Upper lobe of right lung (tissue), 1 donor: ENCODE data around the gene RAPH1. TPM values are rescaled to one million over a fixed set of nuclear protein-coding genes. Genes with fewer than 3 reads are reported as not detected.

ENCODE experiments used
- ATAC-seq: fragments of 200-7000 bp; cut with Tn5 transposase; one replicate; pipeline ENCODE4 v1.9.1; 2020; ENCODE audit warnings: mild to moderate bottlenecking, moderate library complexity
- DNase-seq: peaks from one replicate; pipeline ENCODE4 v3.0.0-alpha.2; 2020
- H3K27ac ChIP-seq: fragments of 200-600 bp; one replicate; pipeline ENCODE4 v1.8.0; 2022
- H3K27me3 ChIP-seq: fragments of 200-600 bp; one replicate; pipeline ENCODE4 v1.8.0; 2022; ENCODE audit warnings: mild to moderate bottlenecking
- H3K36me3 ChIP-seq: fragments of 200-600 bp; one replicate; pipeline ENCODE4 v1.8.0; 2022
- H3K4me1 ChIP-seq: fragments of 200-600 bp; one replicate; pipeline ENCODE4 v1.8.0; 2022
- H3K4me3 ChIP-seq: fragments of 200-600 bp; one replicate; pipeline ENCODE4 v1.8.0; 2022; ENCODE audit warnings: mild to moderate bottlenecking
- H3K9me3 ChIP-seq: fragments of 200-600 bp; one replicate; pipeline ENCODE4 v1.8.0; 2022
- intact Hi-C: fragments of 100-400 bp; cut with DNase I; formaldehyde crosslinking; loops from one replicate; pipeline ENCODE4 v1.11.0; 2022
- total RNA-seq: library from RNA; stranded (reverse); fragmentation: NEBNext Ultra II Directional; extraction: Animal tissue kit (Norgen Biotek cat#: 25700); gene quantifications from one replicate; pipeline ENCODE4 v1.2.1, GENCODE V29; 2021
- TF ChIP-seq, protein P1 (sequence below): fragments of 200-600 bp; IDR thresholded peaks from one replicate; pipeline ENCODE4 v1.8.0; 2022; ENCODE audit warnings: antibody characterized with exemption
- donor health status: DM: no; HTN: yes; CAD: no; lungs with severe emphysema.

Gene RAPH1
- total RNA-seq, 1 donor from 2014 or later, result 93.4 TPM

DNA sequence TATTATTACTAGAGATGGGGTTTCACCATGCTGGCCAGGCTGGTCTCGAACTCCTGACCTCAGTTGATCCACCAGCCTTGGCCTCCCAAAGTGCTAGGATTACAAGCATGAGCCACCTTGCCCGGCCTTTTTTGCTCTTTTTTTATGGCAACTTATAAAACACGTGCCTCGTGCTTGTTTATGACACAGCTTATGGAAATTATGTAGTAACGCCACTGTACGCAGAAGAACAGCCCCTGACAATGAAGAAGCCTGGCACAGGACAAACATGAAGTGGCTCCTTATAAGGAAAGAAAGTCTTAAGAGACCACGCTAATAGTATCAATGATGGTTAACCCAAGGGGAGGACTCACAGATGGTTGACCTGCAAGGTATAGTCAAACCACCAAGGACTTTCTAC is 37.2 kb upstream of the RAPH1 start:
- Histone ChIP-seq H3K9me3 (no peaks in the 10 kb centered on the region), H3K4me1 (no peaks in the 10 kb centered on the region), H3K27ac (no peak overlapping the region), H3K36me3 (no peaks in the 10 kb centered on the region), H3K4me3 (no peak overlapping the region), H3K27me3 (no peaks in the 10 kb centered on the region)
- intact Hi-C loops, result no loop called here
- ATAC-seq (no peak), DNase-seq (no peak)
- TF ChIP-seq, protein P1, sequence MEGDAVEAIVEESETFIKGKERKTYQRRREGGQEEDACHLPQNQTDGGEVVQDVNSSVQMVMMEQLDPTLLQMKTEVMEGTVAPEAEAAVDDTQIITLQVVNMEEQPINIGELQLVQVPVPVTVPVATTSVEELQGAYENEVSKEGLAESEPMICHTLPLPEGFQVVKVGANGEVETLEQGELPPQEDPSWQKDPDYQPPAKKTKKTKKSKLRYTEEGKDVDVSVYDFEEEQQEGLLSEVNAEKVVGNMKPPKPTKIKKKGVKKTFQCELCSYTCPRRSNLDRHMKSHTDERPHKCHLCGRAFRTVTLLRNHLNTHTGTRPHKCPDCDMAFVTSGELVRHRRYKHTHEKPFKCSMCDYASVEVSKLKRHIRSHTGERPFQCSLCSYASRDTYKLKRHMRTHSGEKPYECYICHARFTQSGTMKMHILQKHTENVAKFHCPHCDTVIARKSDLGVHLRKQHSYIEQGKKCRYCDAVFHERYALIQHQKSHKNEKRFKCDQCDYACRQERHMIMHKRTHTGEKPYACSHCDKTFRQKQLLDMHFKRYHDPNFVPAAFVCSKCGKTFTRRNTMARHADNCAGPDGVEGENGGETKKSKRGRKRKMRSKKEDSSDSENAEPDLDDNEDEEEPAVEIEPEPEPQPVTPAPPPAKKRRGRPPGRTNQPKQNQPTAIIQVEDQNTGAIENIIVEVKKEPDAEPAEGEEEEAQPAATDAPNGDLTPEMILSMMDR, result no peak

DNA sequence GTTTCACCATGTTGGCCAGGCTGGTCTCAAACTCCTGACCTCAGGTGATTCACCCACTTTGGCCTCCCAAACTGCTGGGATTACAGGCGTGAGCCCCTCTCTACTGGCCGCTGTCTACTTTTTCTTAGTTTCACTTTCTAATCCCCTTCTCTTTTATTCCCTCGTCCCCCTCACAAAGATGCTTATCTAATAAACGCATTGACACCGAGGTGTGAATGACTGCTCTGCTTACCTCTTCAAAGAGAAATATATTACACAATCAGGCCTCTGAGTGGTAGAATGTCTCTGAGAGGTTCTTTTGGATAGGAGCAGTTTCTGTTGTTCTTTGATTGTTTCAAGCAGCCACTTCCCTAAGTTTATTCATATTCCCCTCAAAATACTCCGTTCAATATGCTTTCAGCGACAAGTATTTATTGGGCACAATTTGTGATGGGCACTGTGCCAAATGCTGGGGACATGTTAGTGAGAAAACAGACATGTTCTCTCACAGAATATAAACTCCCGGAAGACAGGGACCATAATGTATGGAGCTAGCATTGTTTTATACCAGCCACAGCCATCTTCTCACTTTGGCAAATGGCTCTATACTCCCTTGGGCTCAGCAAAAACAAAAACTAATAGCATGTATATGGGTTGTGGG is 34.7 kb upstream of the RAPH1 start:
- H3K27ac ChIP-seq, result no peak overlapping the region
- DNase-seq (no peak), ATAC-seq (peak; percentile 31)
- intact Hi-C loops, result no loop called here
- TF ChIP-seq, protein P1, result no peak
- no peaks in the 10 kb centered on the region for H3K4me1 ChIP-seq
- no peak overlapping the region for H3K4me3 ChIP-seq
- H3K36me3 ChIP-seq, result no peaks in the 10 kb centered on the region
- no peaks in the 10 kb centered on the region for H3K27me3 ChIP-seq
- no peaks in the 10 kb centered on the region for H3K9me3 ChIP-seq

DNA sequence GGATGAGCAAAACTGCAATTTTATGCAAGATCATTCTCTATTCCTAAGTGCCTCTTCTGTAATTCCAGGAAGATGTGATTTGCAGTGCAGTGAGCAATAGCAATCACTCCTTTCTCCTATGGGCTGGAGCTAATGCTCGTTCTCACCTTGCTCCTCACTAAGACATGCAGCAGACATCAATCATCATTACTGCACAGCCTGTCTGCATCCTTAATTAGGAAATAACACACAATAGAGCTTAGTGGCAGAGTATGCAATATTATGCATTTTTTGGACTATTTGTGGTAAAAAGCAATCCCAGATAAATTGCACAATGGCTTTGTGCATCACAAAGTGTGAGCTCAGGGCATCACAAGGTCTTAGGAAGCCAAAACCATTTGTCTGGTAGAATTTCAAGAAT is 32.6 kb upstream of the RAPH1 start:
- Histone ChIP-seq H3K4me1 (peaks cover 4% of the 10 kb centered on the region), H3K36me3 (no peaks in the 10 kb centered on the region), H3K27me3 (no peaks in the 10 kb centered on the region), H3K4me3 (no peak overlapping the region), H3K27ac (no peak overlapping the region), H3K9me3 (no peaks in the 10 kb centered on the region)
- TF ChIP-seq, protein P1, result no peak
- intact Hi-C loops, result no loop called here
- DNase-seq (no peak), ATAC-seq (no peak)

DNA sequence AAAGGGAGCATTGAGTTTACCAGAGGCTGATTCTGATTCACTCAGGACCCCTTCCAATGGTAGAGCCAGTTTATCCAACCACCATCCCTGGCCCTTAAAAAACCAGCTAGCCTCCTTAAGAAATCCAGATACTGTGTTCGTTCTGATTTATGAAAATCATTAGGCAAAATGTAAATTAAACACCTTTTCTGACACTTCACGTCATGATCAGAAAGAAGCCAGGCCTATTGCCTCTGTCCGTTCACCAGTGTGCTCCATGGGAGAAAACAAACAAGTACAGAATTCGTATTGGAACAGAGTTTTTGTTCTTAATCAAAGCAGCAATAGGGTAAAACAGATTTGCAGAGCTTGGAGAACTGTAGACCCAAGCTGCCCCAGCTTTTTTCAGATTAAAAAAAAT is 31.1 kb upstream of the RAPH1 start:
- Histone ChIP-seq H3K4me1 (peaks cover 4% of the 10 kb centered on the region), H3K27ac (no peak overlapping the region), H3K9me3 (no peaks in the 10 kb centered on the region), H3K27me3 (no peaks in the 10 kb centered on the region), H3K4me3 (no peak overlapping the region), H3K36me3 (no peaks in the 10 kb centered on the region)
- ATAC-seq (no peak), DNase-seq (no peak)
- intact Hi-C loops, result no loop called here
- TF ChIP-seq, protein P1, result no peak

DNA sequence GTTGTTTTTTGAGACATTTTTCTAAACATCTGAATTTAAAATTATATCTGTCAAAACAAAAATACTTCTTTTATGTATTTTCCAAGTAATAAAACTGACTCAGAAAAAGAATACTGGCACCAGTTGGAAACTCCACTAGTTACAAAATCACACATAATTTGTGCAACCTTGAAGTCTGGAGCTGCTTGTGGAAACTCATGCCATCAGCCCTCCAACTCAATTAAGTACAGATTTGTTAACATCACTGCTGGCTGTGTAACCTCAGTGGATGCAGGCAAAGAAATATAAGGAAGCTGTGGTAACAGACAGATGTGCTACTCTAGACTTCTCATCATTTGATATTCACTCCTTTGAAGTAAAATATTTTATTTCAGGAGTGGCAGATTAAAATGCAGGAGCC is 30.0 kb upstream of the RAPH1 start:
- no peak for ATAC-seq
- Histone ChIP-seq H3K36me3 (no peaks in the 10 kb centered on the region), H3K4me3 (no peak overlapping the region), H3K4me1 (peaks cover 4% of the 10 kb centered on the region), H3K27me3 (no peaks in the 10 kb centered on the region), H3K9me3 (no peaks in the 10 kb centered on the region), H3K27ac (no peak overlapping the region)
- DNase-seq, result no peak
- intact Hi-C loops, result no loop called here
- TF ChIP-seq, protein P1, result no peak

DNA sequence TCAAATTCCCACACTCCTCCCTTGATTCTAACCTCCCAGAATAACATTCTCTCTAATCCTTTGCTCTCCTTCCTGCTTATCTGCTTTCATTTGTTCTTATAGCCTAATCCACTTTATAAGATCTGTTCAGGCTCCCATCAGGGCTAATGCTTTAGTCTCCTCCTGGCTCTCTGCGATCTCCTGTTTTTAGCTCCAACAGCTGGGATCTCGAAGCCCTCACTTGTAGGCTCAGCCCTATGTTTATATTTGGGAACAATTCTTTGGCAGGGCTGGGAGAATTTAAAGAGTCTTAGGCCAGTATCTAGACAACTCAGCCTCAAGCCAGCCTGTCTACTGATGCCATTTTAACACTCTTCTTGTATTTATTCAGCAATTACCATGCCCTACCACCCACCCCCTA is 27.2 kb upstream of the RAPH1 start:
- peaks cover 4% of the 10 kb centered on the region for H3K4me1 ChIP-seq
- ATAC-seq (peak; percentile 62), DNase-seq (no peak)
- no peaks in the 10 kb centered on the region for H3K27me3 ChIP-seq
- peak overlapping the region; percentile 43 for H3K27ac ChIP-seq
- H3K36me3 ChIP-seq, result no peaks in the 10 kb centered on the region
- no peak overlapping the region for H3K4me3 ChIP-seq
- intact Hi-C loops, result no loop called here
- TF ChIP-seq, protein P1, result no peak
- no peaks in the 10 kb centered on the region for H3K9me3 ChIP-seq
